NB4 (cell line): ENCODE data around the gene CXCR6.
A peak's percentile ranks its signal among the peaks of the same experiment; 100 is the strongest.

Experiments
- DNase-seq: peaks from one replicate; pipeline ENCODE4 v3.0.0; 2010; ENCODE audit warnings: low read depth
- H3K4me3 ChIP-seq: one replicate; pipeline ENCODE4 v1.5.1; 2011; ENCODE audit warnings: mild to moderate bottlenecking, low read depth, low read length, moderate library complexity
- MAX ChIP-seq: IDR thresholded peaks from 2 replicates; pipeline ENCODE4 v1.6.1; 2011; ENCODE audit warnings: low read depth, low read length
- MYC ChIP-seq: IDR thresholded peaks from 2 replicates; pipeline ENCODE4 v1.6.1; 2011; ENCODE audit warnings: low read depth, low read length
- POLR2A ChIP-seq: IDR thresholded peaks from 2 replicates; pipeline ENCODE4 v1.6.1; 2011; ENCODE audit warnings: mild to moderate bottlenecking; ENCODE audit not compliant: insufficient read length; ENCODE audit errors: extremely low read depth
- TF ChIP-seq, protein P1 (sequence below): IDR thresholded peaks from one replicate; pipeline ENCODE4 v1.5.1; 2012; ENCODE audit warnings: low read depth, low read length

Gene CXCR6

DNA sequence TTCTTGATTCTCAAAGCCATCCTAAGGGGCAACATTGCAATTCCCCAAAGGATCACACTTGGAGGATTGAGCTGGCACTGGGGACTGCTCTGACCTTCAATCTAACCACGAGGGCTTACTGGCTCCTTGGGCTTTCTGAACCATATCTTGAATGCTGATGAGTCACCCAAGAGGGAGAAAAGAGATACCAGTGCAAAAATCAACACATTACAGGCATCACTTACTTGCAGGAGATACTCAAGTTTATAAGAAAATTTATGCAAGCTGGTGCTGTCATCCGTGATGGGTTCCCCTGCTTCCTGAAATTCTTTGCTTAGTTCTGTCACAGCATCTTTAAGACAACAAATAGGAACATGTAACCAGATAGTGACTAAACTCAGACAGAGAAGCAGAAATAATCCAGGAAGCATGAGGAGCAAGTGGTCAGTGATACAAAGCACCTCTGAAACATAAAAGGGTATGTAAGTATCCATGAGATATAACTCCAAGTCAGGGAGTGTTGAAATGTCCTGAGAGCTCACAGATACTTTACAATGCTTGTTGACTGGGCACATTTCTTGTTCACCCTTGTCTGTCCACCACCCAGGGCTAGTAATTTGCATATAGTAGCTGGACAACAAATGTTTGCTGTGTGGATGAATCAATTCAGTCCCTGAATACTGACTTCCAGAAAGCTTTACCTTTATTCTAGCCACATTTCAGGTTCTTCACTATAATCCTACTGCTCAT is 38.2 kb downstream of the CXCR6 start:
- TF ChIP-seq POLR2A (no peak), MYC (no peak), MAX (no peak)
- TF ChIP-seq, protein P1, sequence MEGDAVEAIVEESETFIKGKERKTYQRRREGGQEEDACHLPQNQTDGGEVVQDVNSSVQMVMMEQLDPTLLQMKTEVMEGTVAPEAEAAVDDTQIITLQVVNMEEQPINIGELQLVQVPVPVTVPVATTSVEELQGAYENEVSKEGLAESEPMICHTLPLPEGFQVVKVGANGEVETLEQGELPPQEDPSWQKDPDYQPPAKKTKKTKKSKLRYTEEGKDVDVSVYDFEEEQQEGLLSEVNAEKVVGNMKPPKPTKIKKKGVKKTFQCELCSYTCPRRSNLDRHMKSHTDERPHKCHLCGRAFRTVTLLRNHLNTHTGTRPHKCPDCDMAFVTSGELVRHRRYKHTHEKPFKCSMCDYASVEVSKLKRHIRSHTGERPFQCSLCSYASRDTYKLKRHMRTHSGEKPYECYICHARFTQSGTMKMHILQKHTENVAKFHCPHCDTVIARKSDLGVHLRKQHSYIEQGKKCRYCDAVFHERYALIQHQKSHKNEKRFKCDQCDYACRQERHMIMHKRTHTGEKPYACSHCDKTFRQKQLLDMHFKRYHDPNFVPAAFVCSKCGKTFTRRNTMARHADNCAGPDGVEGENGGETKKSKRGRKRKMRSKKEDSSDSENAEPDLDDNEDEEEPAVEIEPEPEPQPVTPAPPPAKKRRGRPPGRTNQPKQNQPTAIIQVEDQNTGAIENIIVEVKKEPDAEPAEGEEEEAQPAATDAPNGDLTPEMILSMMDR: no peak
- H3K4me3 ChIP-seq: no peak overlapping the region
- DNase-seq: peak; percentile 37

DNA sequence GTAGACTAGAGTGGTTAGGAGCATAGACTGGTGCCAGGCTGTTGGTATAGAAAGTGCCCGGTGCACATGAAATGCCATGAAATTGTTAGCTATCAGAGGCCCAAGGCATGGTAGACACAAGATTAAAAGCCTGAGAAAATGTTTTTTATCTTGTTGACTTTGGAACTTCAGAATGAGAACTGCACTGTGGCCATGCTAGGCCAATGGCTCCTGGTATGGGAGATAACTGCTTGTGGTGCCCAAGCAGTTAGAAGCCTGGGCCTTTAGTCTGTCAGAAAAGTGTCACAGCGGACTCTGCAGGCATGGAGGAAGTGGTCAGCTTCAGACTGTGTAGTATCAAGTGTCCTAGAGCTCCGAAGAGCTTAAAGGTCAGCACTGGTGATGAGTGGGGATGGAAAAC is 40.5 kb downstream of the CXCR6 start:
- no peak for TF ChIP-seq MYC
- TF ChIP-seq MAX: no peak
- TF ChIP-seq, protein P1: no peak
- TF ChIP-seq POLR2A: no peak
- H3K4me3 ChIP-seq: no peak overlapping the region
- no peak for DNase-seq

DNA sequence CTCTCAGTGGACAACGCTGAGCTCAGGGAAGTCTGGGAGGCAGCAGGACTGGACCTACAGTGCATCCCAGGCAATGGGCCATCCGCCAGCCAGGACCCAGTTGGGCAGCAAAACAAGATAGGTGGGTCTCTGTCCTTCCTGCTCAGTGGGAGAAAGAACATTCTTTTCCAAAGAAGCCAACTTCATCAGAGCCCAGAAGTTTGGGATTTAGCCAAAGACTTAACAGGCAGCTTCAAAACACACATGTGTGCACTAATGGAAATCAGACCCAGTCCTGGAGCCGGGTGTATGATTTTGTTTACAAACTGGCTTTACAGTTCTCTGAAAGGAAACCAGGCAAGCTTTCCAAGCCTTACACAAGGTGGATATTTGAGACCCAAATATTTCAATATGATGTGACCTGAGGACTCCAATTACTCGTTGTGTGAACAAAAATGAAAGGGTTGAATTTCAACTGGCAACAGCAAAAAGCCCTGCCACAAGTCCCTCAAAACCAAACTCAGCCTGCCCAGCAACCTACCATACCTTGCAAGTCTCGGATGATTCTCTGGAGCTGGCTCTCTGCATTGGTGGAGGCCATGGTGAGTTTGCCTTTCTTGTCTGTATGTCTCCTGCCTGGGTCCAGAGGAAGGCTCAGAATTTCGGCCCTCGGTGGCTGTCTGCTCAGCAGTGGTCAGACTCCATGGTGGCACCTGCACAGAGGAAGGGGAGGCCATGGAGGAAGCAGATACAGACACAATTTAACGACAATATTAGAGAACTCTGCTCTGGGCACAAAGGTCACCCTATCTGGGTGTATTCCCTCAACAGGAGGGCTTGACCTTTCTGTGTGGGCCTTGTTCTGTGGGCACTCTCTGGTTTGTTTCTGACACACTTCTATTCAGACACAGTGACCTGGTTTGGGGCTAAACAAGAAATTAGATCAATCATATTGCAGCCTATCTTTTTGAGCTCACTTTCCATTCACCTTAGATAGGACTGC is 41.4 kb downstream of the CXCR6 start:
- H3K4me3 ChIP-seq: no peak overlapping the region
- TF ChIP-seq MAX (no peak), POLR2A (no peak), MYC (no peak)
- TF ChIP-seq, protein P1: no peak
- DNase-seq: no peak

DNA sequence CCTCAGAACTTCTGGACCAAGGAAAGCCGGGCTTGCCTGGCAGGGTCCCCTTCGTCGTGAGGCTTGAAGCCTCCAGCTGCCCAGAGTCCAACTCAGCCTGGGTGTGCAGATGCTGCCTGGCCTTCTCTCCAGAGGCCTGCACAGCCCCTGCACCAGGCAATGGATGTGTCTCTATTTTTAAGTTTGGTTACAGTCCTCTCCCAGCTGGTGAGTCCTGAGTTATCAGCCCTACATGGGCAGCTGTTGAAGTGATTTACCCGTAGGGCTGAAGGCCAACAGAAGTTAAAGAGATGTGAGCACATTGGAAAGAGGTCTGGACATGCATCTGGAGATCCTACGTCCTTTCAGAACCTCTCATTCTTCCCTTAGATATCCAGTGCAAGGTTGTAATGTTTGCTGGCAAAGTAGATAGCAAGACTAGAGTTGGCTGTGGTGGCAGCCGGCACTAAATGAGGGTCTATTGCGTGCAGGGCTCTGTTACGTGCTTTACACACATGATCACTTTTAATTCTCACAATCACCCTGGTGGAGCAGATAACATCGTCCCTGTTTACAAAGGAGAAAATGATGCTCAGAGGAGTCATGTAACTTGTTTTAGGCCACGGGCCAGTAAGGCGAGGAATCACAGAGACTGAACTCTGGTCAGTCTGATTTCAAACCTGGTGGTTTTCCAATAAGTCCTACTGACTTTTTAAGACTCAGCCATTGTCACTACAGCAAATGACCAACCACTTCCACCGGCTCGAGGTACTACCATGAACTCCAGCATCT is 42.5 kb downstream of the CXCR6 start:
- no peak overlapping the region for H3K4me3 ChIP-seq
- TF ChIP-seq POLR2A (no peak), MYC (no peak), MAX (no peak)
- TF ChIP-seq, protein P1: no peak
- no peak for DNase-seq

DNA sequence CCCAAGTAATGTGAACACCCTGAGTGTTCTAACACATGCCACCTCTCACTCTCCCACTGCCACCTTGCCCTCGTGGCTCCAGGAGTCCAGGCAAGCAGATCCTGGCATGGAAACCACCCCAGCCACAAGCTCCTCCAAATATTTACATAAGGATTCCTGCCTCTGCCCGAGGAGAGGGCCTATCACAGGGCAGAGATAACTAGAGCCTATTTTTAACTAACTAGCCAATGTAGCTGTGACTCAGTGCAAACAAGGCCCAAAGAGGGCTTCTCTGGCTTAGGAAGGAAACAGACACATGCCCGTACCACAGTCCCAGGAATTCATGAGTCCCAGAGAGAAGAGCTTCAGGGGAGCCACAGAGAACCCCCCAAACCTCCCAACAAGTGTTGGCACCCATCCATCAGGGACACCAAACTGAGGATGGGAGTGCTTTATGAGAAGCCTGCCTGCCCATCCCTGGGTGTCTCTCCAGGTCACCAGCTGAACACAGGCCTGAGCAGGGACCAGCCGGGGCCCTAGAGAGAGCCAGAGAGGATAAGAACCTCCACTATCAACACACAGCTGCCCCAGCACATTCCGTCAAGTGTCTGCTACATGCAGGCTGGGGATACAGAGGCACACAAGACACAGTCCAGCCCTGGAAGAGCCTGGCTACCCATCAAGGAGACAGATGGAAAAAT is 43.2 kb downstream of the CXCR6 start:
- TF ChIP-seq MAX (no peak), MYC (no peak), POLR2A (no peak)
- TF ChIP-seq, protein P1: no peak
- no peak overlapping the region for H3K4me3 ChIP-seq
- no peak for DNase-seq
